Activated naive CD8-positive, alpha-beta T cell treated with anti-CD3 and anti-CD28 coated beads, Interleukin-2, amount 10 ng/mL, durations not matched to agents 7 days and 5 days (primary cell): Measurements from ENCODE around the gene SMG7. TPM values are rescaled to one million over a fixed set of nuclear protein-coding genes. Genes with fewer than 3 reads are reported as not detected.

ENCODE experiments used
- ATAC-seq: fragments of 150-1000 bp; cut with Tn5 transposase; one replicate; pipeline ENCODE4 v1.10.0; 2021; ENCODE audit warnings: low read depth, moderate library complexity
- POLR2A ChIA-PET: fragments of 350-600 bp; sonication (Branson Sonifier 250); formaldehyde crosslinking; loops from one replicate; lab custom pipeline; 2021; ENCODE audit warnings: antibody characterized with exemption; lab: Charles Lee
- DNase-seq: peaks from one replicate; pipeline ENCODE4 v3.0.0; 2021
- H3K27ac Mint-ChIP-seq: one replicate; pipeline ENCODE4 v1.8.0; 2022; ENCODE audit warnings: mild to moderate bottlenecking, mixed read lengths
- H3K27me3 Mint-ChIP-seq: one replicate; pipeline ENCODE4 v1.8.0; 2022; ENCODE audit warnings: mild to moderate bottlenecking, moderate library complexity, mixed read lengths
- H3K36me3 Mint-ChIP-seq: one replicate; pipeline ENCODE4 v1.8.0; 2021; ENCODE audit warnings: mild to moderate bottlenecking, mixed read lengths
- H3K4me1 Mint-ChIP-seq: one replicate; pipeline ENCODE4 v1.8.0; 2021; ENCODE audit warnings: mixed read lengths
- H3K4me3 Mint-ChIP-seq: one replicate; pipeline ENCODE4 v1.8.0; 2022; ENCODE audit warnings: mild to moderate bottlenecking, moderate library complexity, mixed read lengths
- H3K9me3 Mint-ChIP-seq: one replicate; pipeline ENCODE4 v1.8.0; 2021; ENCODE audit warnings: mixed read lengths
- total RNA-seq, 2 experiments: library from RNA; stranded (reverse); gene quantifications; one replicate each; pipeline ENCODE4 v1.2.3, GENCODE V29; 2021

SMG7 gene
- total RNA-seq, 2 experiments from 2014 or later: 73.6 to 76.0 TPM

DNA sequence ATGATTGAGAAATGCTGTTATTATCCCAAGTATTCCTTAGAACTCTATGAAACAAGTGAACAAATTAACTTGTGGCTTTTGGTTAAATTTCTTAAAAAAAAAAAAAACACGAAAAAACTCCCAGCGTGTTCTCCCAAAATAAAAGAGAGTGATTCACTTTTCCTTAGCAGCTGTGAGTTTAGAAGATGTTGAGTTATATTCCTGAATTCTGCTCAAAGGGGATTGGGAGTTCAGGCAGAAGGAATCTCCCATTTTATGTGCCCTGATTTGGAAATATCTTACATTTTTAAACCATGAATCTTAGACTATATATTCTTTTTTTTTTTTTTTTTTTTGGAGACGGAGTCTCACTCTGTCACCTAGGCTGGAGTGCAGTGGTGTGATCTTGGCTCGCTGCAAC is 34.3 kb downstream of the SMG7 start:
- no peak for ATAC-seq
- Mint-ChIP-seq H3K27ac (no peak overlapping the region), H3K4me1 (peaks cover 15% of the 10 kb centered on the region), H3K27me3 (no peaks in the 10 kb centered on the region), H3K9me3 (no peaks in the 10 kb centered on the region), H3K36me3 (no peaks in the 10 kb centered on the region), H3K4me3 (no peak overlapping the region)
- DNase-seq: no peak
- POLR2A ChIA-PET: no interaction called here

DNA sequence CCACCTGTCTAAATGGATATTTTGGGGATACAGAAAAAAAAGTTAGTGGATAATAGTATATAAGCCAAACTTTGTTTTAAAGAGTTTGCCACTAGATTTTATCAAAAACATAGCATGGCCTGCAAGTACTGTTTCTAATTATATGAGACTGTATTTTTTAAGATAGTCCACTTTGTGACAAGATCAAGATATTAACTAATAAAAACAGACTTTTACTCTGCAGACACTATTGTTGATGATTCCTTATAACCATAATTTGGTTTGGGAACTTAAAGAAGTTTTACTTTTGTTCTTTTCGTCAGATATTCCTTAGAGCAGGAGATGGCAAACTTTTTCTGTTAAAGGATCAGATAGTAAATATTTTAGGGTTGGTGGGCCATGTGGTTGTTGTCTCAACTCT is 36.4 kb downstream of the SMG7 start:
- ATAC-seq (no peak), DNase-seq (no peak)
- Mint-ChIP-seq H3K4me1 (peaks cover 12% of the 10 kb centered on the region), H3K4me3 (no peak overlapping the region), H3K36me3 (peaks cover 1% of the 10 kb centered on the region), H3K27me3 (no peaks in the 10 kb centered on the region), H3K27ac (no peak overlapping the region), H3K9me3 (no peaks in the 10 kb centered on the region)
- POLR2A ChIA-PET: interaction anchor here (1.5 kb wide), 1 partner anchor 37 kb away, joined by 3 read pairs; the partner anchor contains the start of gene SMG7

GRCh38 chr1:183512450-183512849 is 40.2 kb downstream of the SMG7 start:
- no peak for ATAC-seq
- POLR2A ChIA-PET: no interaction called here
- Mint-ChIP-seq H3K4me3 (no peak overlapping the region), H3K4me1 (peaks cover 13% of the 10 kb centered on the region), H3K27me3 (no peaks in the 10 kb centered on the region), H3K27ac (no peak overlapping the region), H3K9me3 (no peaks in the 10 kb centered on the region), H3K36me3 (peaks cover 5% of the 10 kb centered on the region)
- DNase-seq: no peak

GRCh38 chr1:183514235-183514634 is 41.9 kb downstream of the SMG7 start:
- POLR2A ChIA-PET: no interaction called here
- DNase-seq: no peak
- H3K4me1 Mint-ChIP-seq: peaks cover 11% of the 10 kb centered on the region
- H3K4me3 Mint-ChIP-seq: no peak overlapping the region
- no peak for ATAC-seq
- H3K27ac Mint-ChIP-seq: no peak overlapping the region
- H3K36me3 Mint-ChIP-seq: peaks cover 7% of the 10 kb centered on the region
- no peaks in the 10 kb centered on the region for H3K27me3 Mint-ChIP-seq
- no peaks in the 10 kb centered on the region for H3K9me3 Mint-ChIP-seq

GRCh38 chr1:183515002-183515689 is 42.8 kb downstream of the SMG7 start:
- H3K9me3 Mint-ChIP-seq: no peaks in the 10 kb centered on the region
- ATAC-seq: no peak
- no peak for DNase-seq
- no peak overlapping the region for H3K27ac Mint-ChIP-seq
- H3K27me3 Mint-ChIP-seq: no peaks in the 10 kb centered on the region
- H3K36me3 Mint-ChIP-seq: peaks cover 9% of the 10 kb centered on the region
- POLR2A ChIA-PET: no interaction called here
- peaks cover 11% of the 10 kb centered on the region for H3K4me1 Mint-ChIP-seq
- no peak overlapping the region for H3K4me3 Mint-ChIP-seq

GRCh38 chr1:183516725-183517124 is 44.4 kb downstream of the SMG7 start:
- Mint-ChIP-seq H3K9me3 (no peaks in the 10 kb centered on the region), H3K36me3 (peaks cover 18% of the 10 kb centered on the region), H3K4me1 (peaks cover 5% of the 10 kb centered on the region), H3K27me3 (no peaks in the 10 kb centered on the region), H3K4me3 (no peak overlapping the region), H3K27ac (no peak overlapping the region)
- ATAC-seq (no peak), DNase-seq (no peak)
- POLR2A ChIA-PET: no interaction called here

DNA sequence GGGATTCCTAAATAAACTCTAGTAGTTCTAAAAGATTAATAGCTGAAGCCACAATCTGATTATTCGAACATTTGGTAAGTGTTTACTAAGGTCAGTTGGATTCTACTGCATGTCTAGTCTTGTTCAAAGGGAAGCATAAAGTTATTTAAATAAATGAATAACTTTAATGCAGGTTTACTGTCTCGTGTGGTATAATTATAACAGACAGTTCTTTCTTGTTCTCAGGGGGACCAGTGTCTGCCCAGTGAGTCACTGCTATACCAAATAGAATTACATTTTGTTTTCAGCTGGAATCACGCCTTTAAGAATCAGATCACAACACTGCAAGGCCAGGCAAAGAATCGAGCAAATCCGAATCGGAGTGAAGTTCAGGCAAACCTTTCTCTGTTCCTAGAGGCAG is 45.1 kb downstream of the SMG7 start:
- H3K9me3 Mint-ChIP-seq: no peaks in the 10 kb centered on the region
- H3K36me3 Mint-ChIP-seq: peaks cover 19% of the 10 kb centered on the region
- POLR2A ChIA-PET: no interaction called here
- H3K27me3 Mint-ChIP-seq: no peaks in the 10 kb centered on the region
- ATAC-seq (no peak), DNase-seq (no peak)
- H3K4me3 Mint-ChIP-seq: no peak overlapping the region
- peaks cover 4% of the 10 kb centered on the region for H3K4me1 Mint-ChIP-seq
- H3K27ac Mint-ChIP-seq: no peak overlapping the region

- POLR2A ChIA-PET: no interaction called here
- Mint-ChIP-seq H3K27me3 (no peaks in the 10 kb centered on the region), H3K4me3 (no peak overlapping the region), H3K27ac (no peak overlapping the region), H3K9me3 (no peaks in the 10 kb centered on the region), H3K36me3 (peaks cover 23% of the 10 kb centered on the region), H3K4me1 (no peaks in the 10 kb centered on the region)
- DNase-seq: no peak
- ATAC-seq: no peak
Observed at GRCh38 chr1:183520379-183520778, 48.1 kb downstream of the SMG7 start.

DNA sequence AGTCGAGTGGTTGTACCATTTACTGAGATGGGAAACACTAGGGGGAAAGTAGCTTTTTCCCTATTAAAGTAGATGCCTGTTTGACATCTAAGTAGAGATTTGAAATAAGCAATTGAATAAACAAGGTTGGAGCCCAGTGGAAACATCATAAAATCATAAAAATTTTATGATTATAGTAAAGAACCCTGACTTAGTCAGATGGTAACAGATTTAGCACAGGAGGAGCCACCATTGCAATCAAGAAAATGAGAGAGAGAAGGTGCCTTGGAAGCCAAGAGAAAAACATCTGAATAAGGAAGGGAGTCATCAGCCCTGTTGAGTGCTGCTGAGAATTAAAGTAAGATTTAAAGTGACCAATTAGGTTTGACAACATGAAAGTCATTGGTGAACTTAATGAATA is 49.8 kb downstream of the SMG7 start:
- POLR2A ChIA-PET: no interaction called here
- Mint-ChIP-seq H3K27me3 (no peaks in the 10 kb centered on the region), H3K36me3 (peaks cover 24% of the 10 kb centered on the region), H3K4me1 (no peaks in the 10 kb centered on the region), H3K27ac (no peak overlapping the region), H3K4me3 (no peak overlapping the region), H3K9me3 (no peaks in the 10 kb centered on the region)
- no peak for ATAC-seq
- no peak for DNase-seq

- ATAC-seq (no peak), DNase-seq (no peak)
- Mint-ChIP-seq H3K4me1 (peaks cover 2% of the 10 kb centered on the region), H3K27me3 (no peaks in the 10 kb centered on the region), H3K4me3 (no peak overlapping the region), H3K27ac (no peak overlapping the region), H3K9me3 (no peaks in the 10 kb centered on the region), H3K36me3 (peaks cover 20% of the 10 kb centered on the region)
- POLR2A ChIA-PET: no interaction called here
Observed at GRCh38 chr1:183528577-183528976, 56.3 kb downstream of the SMG7 start.

DNA sequence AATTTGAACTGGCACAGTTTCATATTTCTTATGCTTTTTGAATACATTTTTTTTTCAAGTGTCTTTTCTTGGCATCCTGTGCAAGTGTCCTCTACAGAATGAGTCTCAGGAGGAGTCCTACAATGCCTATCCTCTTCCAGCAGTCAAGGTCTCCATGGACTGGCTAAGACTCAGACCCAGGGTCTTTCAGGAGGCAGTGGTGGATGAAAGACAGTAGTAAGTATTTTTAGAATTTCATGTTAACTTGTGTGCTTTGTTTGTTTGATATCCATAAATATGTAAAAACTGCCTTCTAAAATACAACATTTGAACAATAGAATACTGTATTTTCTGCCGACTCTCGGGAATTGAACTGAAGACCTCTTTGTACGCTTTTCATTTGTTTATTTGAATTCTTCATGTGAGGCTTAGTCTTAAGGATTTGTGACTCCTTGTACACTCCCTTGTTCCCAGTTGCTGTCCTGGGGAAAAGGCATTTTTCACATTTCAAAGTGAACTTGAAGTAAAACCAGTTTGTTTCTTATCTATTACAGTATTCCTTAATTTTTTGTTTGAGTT is 61.4 kb downstream of the SMG7 start:
- Mint-ChIP-seq H3K27ac (peak overlapping the region; percentile 55), H3K27me3 (no peaks in the 10 kb centered on the region), H3K9me3 (no peaks in the 10 kb centered on the region), H3K4me1 (peaks cover 2% of the 10 kb centered on the region), H3K36me3 (peaks cover 21% of the 10 kb centered on the region), H3K4me3 (no peak overlapping the region)
- POLR2A ChIA-PET: no interaction called here
- DNase-seq (no peak), ATAC-seq (no peak)

- Mint-ChIP-seq H3K4me3 (no peak overlapping the region), H3K36me3 (peaks cover 31% of the 10 kb centered on the region), H3K27ac (no peak overlapping the region), H3K27me3 (no peaks in the 10 kb centered on the region), H3K9me3 (no peaks in the 10 kb centered on the region), H3K4me1 (peaks cover 8% of the 10 kb centered on the region)
- POLR2A ChIA-PET: no interaction called here
- DNase-seq (no peak), ATAC-seq (no peak)
Observed at GRCh38 chr1:183537405-183537804, 65.1 kb downstream of the SMG7 start.

- DNase-seq (no peak), ATAC-seq (peak; percentile 94)
- Mint-ChIP-seq H3K4me1 (peaks cover 8% of the 10 kb centered on the region), H3K36me3 (peaks cover 30% of the 10 kb centered on the region), H3K27ac (no peak overlapping the region), H3K9me3 (no peaks in the 10 kb centered on the region), H3K27me3 (no peaks in the 10 kb centered on the region), H3K4me3 (no peak overlapping the region)
- POLR2A ChIA-PET: no interaction called here
Observed at GRCh38 chr1:183543619-183544204, 71.4 kb downstream of the SMG7 start.
